Nephron (organoid): Measurements from ENCODE around the gene TBC1D20.
A peak's percentile ranks its signal among the peaks of the same experiment; 100 is the strongest.

Experiments used
- H3K27ac Mint-ChIP-seq, 3 experiments: 2 replicates each; pipeline ENCODE4 v1.8.0; 2020; ENCODE audit warnings: mixed read lengths in 3 of 3, mild to moderate bottlenecking in 2 of 3, moderate library complexity in 1 of 3
- H3K27me3 Mint-ChIP-seq: 2 replicates; pipeline ENCODE4 v1.8.0; 2021; ENCODE audit warnings: low read depth, mild to moderate bottlenecking, moderate library complexity, mixed read lengths
- H3K36me3 Mint-ChIP-seq: 2 replicates; pipeline ENCODE4 v1.8.0; 2020; ENCODE audit warnings: low read depth, mixed read lengths
- H3K4me1 Mint-ChIP-seq: 2 replicates; pipeline ENCODE4 v1.8.0; 2020; ENCODE audit warnings: mixed read lengths
- H3K4me3 Mint-ChIP-seq, 3 experiments: 2 replicates each; pipeline ENCODE4 v1.8.0; 2020; ENCODE audit warnings: mild to moderate bottlenecking in 3 of 3, mixed read lengths in 3 of 3, moderate library complexity in 2 of 3
- H3K9me3 Mint-ChIP-seq: 2 replicates; pipeline ENCODE4 v1.8.0; 2020; ENCODE audit warnings: mixed read lengths
- TF ChIP-seq, protein P1 (sequence below), 3 experiments: fragments of 200-600 bp; sonication (generic); IDR thresholded peaks; one replicate each; pipeline ENCODE4 v1.5.0; 2021; ENCODE audit warnings: antibody characterized with exemption in 3 of 3; ENCODE audit not compliant: unreplicated experiment in 3 of 3

TBC1D20 gene

DNA sequence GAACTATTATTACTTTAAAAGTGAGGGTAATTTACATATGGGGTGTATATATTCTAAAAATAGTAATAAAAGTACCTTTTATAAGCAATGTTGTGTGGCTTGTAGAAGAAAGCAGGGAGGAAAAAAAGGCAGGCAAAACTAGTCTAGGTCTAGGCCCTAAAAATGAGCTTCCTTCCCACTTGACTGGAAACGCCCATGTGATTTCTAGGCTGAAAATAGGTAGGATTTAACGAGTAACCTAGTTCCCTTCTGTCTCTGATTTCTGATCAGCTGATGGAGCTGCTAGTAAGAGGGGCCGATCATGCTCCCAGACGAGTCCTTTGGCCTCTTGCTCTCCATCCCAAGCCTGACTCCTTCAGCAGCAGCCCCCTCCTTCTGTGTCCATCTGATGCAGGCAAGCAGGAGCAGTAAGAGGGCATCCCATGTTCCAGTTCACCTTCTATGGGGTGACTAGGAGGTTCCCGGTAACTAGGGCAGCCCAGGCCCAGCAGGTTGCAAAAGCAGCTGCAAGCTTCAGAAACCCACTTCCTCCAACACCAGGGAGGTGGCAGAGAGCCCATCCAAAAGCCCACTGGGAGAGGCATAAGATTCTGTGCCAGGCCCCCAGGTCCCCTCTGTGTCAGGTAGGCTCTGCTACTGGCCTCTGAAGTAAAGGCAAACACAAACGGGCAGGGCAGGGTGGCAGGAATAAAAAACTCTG is 24.4 kb downstream of the TBC1D20 start:
- H3K36me3 Mint-ChIP-seq = peaks cover 62% of the 10 kb centered on the region
- H3K4me1 Mint-ChIP-seq = peaks cover 19% of the 10 kb centered on the region
- TF ChIP-seq, protein P1, sequence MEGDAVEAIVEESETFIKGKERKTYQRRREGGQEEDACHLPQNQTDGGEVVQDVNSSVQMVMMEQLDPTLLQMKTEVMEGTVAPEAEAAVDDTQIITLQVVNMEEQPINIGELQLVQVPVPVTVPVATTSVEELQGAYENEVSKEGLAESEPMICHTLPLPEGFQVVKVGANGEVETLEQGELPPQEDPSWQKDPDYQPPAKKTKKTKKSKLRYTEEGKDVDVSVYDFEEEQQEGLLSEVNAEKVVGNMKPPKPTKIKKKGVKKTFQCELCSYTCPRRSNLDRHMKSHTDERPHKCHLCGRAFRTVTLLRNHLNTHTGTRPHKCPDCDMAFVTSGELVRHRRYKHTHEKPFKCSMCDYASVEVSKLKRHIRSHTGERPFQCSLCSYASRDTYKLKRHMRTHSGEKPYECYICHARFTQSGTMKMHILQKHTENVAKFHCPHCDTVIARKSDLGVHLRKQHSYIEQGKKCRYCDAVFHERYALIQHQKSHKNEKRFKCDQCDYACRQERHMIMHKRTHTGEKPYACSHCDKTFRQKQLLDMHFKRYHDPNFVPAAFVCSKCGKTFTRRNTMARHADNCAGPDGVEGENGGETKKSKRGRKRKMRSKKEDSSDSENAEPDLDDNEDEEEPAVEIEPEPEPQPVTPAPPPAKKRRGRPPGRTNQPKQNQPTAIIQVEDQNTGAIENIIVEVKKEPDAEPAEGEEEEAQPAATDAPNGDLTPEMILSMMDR (IDR thresholded peaks at IDR 0.05; ENCODE audit: unreplicated experiment in 3 of 3) = no peak
- no peak overlapping the region for H3K27ac Mint-ChIP-seq
- H3K9me3 Mint-ChIP-seq = no peaks in the 10 kb centered on the region
- H3K4me3 Mint-ChIP-seq = no peak overlapping the region
- H3K27me3 Mint-ChIP-seq = no peaks in the 10 kb centered on the region

DNA sequence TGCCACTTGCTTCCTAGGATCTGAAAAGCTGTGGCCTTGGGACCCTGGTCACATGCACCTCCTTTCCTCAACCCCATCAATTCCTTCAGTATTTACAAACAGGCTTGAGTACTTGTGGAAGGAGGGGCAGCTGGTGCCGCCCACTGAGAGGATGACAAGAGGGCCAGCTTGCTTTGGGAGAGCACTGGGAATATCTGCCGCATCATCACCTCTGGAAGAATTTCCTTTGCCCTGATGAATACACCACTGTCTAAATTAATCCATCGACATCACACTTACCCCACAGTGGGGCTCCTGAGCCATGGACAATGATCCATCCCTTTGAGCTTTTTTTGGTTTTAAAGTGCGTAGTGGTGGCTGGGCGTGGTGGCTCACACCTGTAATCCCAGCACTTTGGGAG is 25.9 kb downstream of the TBC1D20 start:
- H3K27ac Mint-ChIP-seq = no peak overlapping the region
- peaks cover 51% of the 10 kb centered on the region for H3K36me3 Mint-ChIP-seq
- peaks cover 21% of the 10 kb centered on the region for H3K4me1 Mint-ChIP-seq
- TF ChIP-seq, protein P1 (IDR thresholded peaks at IDR 0.05; ENCODE audit: unreplicated experiment in 3 of 3) = no peak
- no peak overlapping the region for H3K4me3 Mint-ChIP-seq
- H3K9me3 Mint-ChIP-seq = no peaks in the 10 kb centered on the region
- no peaks in the 10 kb centered on the region for H3K27me3 Mint-ChIP-seq

DNA sequence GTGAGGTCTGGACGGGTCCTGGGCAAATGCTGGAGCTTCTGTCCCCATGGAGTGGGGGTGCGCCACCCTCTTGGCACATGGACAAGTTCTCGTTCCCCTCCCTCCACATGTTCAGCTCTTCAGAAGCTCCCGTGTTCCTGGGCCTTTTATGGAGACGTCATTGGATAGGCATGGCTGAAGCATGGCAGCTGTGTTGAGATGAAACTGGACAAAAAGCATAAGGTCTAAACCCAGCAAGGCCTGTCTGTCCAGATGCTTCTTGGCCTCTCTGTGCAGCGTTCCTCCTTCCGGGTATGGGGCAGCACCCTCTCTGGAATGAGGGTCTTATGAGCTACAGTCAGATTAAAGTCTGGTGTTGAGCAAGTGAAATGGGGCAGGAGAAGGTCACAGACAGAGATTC is 26.8 kb downstream of the TBC1D20 start:
- peak overlapping the region in 2 of 3 experiments; percentile 64 to 91 for H3K27ac Mint-ChIP-seq
- peaks cover 48% of the 10 kb centered on the region for H3K36me3 Mint-ChIP-seq
- peaks cover 25% of the 10 kb centered on the region for H3K4me1 Mint-ChIP-seq
- TF ChIP-seq, protein P1 (IDR thresholded peaks at IDR 0.05; ENCODE audit: unreplicated experiment in 3 of 3) = no peak
- H3K9me3 Mint-ChIP-seq = no peaks in the 10 kb centered on the region
- no peak overlapping the region for H3K4me3 Mint-ChIP-seq
- H3K27me3 Mint-ChIP-seq = no peaks in the 10 kb centered on the region

DNA sequence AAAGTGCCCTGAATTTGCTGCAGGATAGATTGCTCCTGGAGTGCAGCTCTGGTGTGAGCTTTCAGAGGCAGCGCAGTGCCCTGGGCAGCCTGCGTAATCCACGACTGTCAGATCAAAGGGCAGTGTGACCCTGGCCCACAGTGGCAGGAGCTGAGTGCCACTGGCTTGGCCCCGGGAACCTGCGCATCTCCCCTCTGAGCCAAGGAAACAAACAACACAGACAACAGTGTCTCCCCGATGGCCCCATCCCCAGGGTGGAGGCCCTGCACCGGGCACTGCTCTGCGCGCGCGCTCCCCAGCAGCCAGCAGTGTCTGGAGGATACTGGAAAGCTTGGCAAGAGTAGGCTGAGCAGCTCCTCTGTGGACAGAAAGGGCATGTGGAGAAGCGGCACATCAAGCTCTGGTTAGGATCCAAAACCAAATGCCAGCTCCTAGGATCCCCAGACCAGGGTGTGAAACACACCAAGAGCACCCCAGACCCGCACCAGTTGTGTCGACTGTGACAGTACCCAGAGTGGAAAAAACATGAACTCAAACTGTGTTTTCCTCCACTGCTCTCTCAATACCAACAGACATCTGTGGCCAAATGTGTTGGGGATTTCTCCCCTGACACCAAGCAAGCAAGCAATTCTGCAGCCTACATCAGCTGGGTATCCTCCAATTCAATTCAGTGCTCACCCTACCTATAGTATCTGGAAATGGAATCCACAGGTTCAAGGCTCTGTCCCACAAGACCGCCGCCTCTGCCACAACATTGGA is 27.5 kb downstream of the TBC1D20 start:
- no peaks in the 10 kb centered on the region for H3K9me3 Mint-ChIP-seq
- TF ChIP-seq, protein P1 (IDR thresholded peaks at IDR 0.05; ENCODE audit: unreplicated experiment in 3 of 3) = no peak
- H3K27me3 Mint-ChIP-seq = no peaks in the 10 kb centered on the region
- H3K4me1 Mint-ChIP-seq = peaks cover 25% of the 10 kb centered on the region
- peak overlapping the region; percentile 59 to 91 (median 64) for H3K27ac Mint-ChIP-seq
- no peak overlapping the region for H3K4me3 Mint-ChIP-seq
- H3K36me3 Mint-ChIP-seq = peaks cover 45% of the 10 kb centered on the region

DNA sequence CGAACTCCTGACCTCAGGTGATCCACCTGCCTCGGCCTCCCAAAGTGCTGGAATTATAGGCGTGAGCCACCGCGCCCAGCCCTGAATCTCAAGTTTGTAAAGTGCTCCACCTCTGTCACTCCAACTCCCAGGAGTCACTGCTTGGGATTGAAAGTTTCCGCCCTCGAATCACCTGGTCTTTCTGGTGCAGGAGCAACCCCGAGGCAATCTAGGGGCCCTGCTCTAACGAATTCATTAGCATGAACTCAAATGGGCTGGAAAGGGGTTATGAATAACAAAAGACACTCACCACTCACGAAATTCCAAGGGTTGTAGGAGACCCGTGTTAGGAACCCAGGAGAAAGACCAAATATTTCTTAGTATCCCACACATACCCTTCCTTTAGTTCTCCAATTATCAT is 28.1 kb downstream of the TBC1D20 start:
- Mint-ChIP-seq H3K36me3 (peaks cover 39% of the 10 kb centered on the region), H3K27ac (peak overlapping the region; percentile 59 to 91 (median 64)), H3K9me3 (no peaks in the 10 kb centered on the region), H3K4me3 (no peak overlapping the region), H3K4me1 (peaks cover 25% of the 10 kb centered on the region), H3K27me3 (no peaks in the 10 kb centered on the region)
- TF ChIP-seq, protein P1 (IDR thresholded peaks at IDR 0.05; ENCODE audit: unreplicated experiment in 3 of 3) = no peak
